Vagina (tissue), 2 donors: ENCODE results near the gene EHD1. TPM values are rescaled to one million over a fixed set of nuclear protein-coding genes. Genes with fewer than 3 reads are reported as not detected.

Source experiments
- DNase-seq, 2 donors: peaks; one replicate each; pipeline ENCODE4 v3.0.0-alpha.2; 2017; ENCODE audit errors: extremely low spot score in 2 of 2
- H3K27ac ChIP-seq: fragments of 200-600 bp; sonication (generic); one replicate; pipeline ENCODE4 v1.5.1; 2019
- H3K27me3 ChIP-seq: fragments of 200-600 bp; sonication (generic); one replicate; pipeline ENCODE4 v1.5.1; 2019
- H3K36me3 ChIP-seq, 2 donors: fragments of 200-600 bp; sonication (generic); one replicate each; pipeline ENCODE4 v1.5.1; 2017 to 2019
- H3K4me1 ChIP-seq: fragments of 200-600 bp; sonication (generic); one replicate; pipeline ENCODE4 v1.5.1; 2019
- H3K4me3 ChIP-seq, 2 donors: fragments of 200-600 bp; sonication (generic); 1 replicate in 1 of 2; 2 replicates in 1 of 2; pipeline ENCODE4 v1.5.1; 2016 to 2019
- H3K9me3 ChIP-seq: fragments of 200-600 bp; sonication (generic); one replicate; pipeline ENCODE4 v1.5.1; 2019
- POLR2A ChIP-seq, 2 donors: fragments of 450-650 bp; IDR thresholded peaks; one replicate each; pipeline ENCODE4 v1.6.1; 2017; ENCODE audit warnings: antibody characterized with exemption in 2 of 2, mild to moderate bottlenecking in 2 of 2, moderate library complexity in 2 of 2
- POLR2AphosphoS5 ChIP-seq, 2 donors: sonication (generic); formaldehyde crosslinking; IDR thresholded peaks; one replicate each; pipeline ENCODE4 v1.9.0; 2017; ENCODE audit warnings: antibody characterized with exemption in 2 of 2, mild to moderate bottlenecking in 2 of 2, low read depth in 1 of 2; ENCODE audit not compliant: insufficient read depth in 1 of 2
- intact Hi-C: fragments of 100-400 bp; cut with DNase I; formaldehyde crosslinking; loops from one replicate; pipeline ENCODE4 v1.15.1; 2023
- total RNA-seq: library from RNA; depleted of rRNA; stranded (reverse); fragments of >200 nt; gene quantifications from one replicate; pipeline ENCODE4 v1.2.3, GENCODE V29; 2016
- TF ChIP-seq, protein P1 (sequence below), 3 experiments: fragments of 450-650 bp in 2 of 3; fragments of 200-600 bp in 1 of 3; sonication (generic) in 1 of 3; IDR thresholded peaks; one replicate each; pipeline ENCODE4 v1.5.1; 2017 to 2019; ENCODE audit warnings: antibody characterized with exemption in 3 of 3, mild to moderate bottlenecking in 2 of 3, moderate library complexity in 2 of 3

Gene EHD1
- total RNA-seq, 1 donor from 2014 or later: 61.6 TPM

DNA sequence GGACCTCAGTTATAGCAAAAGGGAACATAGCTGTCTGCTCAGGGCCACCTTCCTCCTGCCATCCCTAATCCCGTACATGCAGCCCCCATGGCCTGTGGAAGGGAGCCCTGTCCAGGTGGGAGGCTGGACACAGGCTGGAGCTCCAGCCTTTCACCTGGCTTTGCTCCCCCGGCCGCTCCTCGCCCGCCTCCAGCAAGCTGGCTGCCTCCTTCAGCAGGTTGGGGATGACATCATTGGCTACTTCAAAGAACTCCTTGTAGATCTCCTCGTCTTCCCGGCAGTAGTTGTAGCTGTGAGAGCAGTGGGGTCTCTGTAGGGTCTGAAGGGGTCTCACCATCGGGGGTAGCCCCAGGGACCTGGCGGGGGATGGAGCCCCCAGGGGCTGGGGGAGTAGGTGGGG lies 72.9 kb downstream of the EHD1 start:
- H3K27ac ChIP-seq: no peak overlapping the region
- no peak for TF ChIP-seq POLR2A (IDR thresholded peaks at IDR 0.05)
- TF ChIP-seq, protein P1, sequence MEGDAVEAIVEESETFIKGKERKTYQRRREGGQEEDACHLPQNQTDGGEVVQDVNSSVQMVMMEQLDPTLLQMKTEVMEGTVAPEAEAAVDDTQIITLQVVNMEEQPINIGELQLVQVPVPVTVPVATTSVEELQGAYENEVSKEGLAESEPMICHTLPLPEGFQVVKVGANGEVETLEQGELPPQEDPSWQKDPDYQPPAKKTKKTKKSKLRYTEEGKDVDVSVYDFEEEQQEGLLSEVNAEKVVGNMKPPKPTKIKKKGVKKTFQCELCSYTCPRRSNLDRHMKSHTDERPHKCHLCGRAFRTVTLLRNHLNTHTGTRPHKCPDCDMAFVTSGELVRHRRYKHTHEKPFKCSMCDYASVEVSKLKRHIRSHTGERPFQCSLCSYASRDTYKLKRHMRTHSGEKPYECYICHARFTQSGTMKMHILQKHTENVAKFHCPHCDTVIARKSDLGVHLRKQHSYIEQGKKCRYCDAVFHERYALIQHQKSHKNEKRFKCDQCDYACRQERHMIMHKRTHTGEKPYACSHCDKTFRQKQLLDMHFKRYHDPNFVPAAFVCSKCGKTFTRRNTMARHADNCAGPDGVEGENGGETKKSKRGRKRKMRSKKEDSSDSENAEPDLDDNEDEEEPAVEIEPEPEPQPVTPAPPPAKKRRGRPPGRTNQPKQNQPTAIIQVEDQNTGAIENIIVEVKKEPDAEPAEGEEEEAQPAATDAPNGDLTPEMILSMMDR (IDR thresholded peaks at IDR 0.05): no peak
- TF ChIP-seq POLR2AphosphoS5 (IDR thresholded peaks at IDR 0.05; ENCODE audit: insufficient read depth in 1 of 2, low read depth in 1 of 2): no peak
- no peak for DNase-seq
- intact Hi-C loops: no loop called here
- H3K36me3 ChIP-seq: no peaks in the 10 kb centered on the region
- H3K27me3 ChIP-seq: no peaks in the 10 kb centered on the region
- peaks cover 43% of the 10 kb centered on the region for H3K4me1 ChIP-seq
- H3K4me3 ChIP-seq: no peak overlapping the region
- no peaks in the 10 kb centered on the region for H3K9me3 ChIP-seq

DNA sequence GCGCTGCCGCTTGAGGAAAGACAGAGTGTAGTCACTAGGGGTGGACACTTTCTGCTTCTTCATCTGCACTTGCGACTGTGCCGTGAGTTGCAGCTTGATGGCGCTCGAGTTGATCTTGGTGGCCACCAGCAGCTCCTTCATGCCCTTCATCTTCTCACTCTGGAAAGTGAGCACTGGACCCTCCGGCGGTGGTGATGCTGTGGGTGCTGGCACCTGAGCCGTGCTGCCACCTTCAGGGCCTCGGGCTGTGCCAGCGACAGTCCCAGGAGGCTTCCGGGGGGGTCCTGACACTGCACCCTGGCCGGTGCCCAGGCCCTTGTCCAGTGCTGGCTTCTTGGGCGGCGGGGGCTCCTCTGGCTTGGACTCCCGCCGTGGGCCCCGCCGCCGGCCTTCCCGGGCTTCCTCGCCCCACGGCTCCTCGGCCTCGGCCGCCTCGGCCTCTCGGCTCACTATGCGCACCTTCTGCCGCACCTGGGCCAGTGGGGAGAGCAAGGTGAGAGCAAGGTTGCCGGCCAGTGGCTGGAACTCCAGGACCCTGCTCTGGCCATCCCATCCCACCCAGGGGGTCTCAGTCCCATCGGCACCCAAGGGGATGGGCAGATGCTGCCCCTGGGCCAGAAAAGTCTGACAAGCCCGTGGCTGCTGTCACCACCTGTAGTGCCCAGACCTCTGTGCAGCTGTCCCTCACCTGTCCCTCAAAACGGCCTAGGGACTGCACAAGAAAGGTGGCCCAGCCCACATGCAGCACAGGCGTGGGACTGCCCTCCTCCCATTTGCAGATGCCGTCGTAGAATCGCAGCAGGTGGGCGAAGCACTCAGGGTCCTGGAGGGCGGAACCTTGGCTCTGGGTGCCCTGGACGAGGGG lies 73.8 kb downstream of the EHD1 start:
- intact Hi-C loops: no loop called here
- Histone ChIP-seq H3K4me1 (peaks cover 38% of the 10 kb centered on the region), H3K27me3 (no peaks in the 10 kb centered on the region), H3K9me3 (no peaks in the 10 kb centered on the region), H3K4me3 (peak overlapping the region in 1 of 2 donors; percentile 84), H3K27ac (peak overlapping the region; percentile 92), H3K36me3 (no peaks in the 10 kb centered on the region)
- DNase-seq: no peak
- TF ChIP-seq POLR2A (IDR thresholded peaks at IDR 0.05) (no peak), POLR2AphosphoS5 (IDR thresholded peaks at IDR 0.05; ENCODE audit: insufficient read depth in 1 of 2, low read depth in 1 of 2) (no peak)
- TF ChIP-seq, protein P1 (IDR thresholded peaks at IDR 0.05): no peak

DNA sequence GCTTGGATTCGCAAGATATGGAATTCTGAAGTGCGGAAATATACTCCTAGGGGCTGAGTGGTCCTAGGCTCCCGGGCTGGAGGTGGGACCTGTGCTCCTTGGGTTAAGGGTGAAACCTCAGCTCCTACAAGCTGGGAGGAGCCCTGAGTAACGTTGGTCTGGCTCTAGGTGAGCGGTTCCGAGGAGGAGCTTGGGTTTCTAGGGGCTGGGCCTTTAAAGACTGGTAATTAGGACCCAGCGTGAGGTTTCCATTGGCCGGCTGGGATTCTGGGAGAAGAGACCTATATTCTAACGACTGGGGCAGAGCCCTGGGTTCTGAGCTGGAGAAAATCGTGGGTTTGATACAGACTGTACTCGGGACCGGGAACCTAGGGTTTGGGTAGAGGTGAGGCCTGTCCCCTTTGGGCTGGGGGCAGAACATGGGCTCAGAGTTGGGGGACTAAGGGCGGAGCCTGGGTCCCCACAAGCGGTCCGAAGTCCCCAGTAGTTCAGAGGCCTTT lies 74.5 kb downstream of the EHD1 start:
- no peaks in the 10 kb centered on the region for H3K27me3 ChIP-seq
- peak overlapping the region; percentile 72 to 84 for H3K4me3 ChIP-seq
- no peak for DNase-seq
- no peaks in the 10 kb centered on the region for H3K9me3 ChIP-seq
- TF ChIP-seq POLR2AphosphoS5 (IDR thresholded peaks at IDR 0.05; ENCODE audit: insufficient read depth in 1 of 2, low read depth in 1 of 2) (no peak), POLR2A (IDR thresholded peaks at IDR 0.05) (no peak)
- TF ChIP-seq, protein P1 (IDR thresholded peaks at IDR 0.05): no peak
- H3K4me1 ChIP-seq: peaks cover 32% of the 10 kb centered on the region
- peak overlapping the region; percentile 92 for H3K27ac ChIP-seq
- intact Hi-C loops: no loop called here
- no peaks in the 10 kb centered on the region for H3K36me3 ChIP-seq

DNA sequence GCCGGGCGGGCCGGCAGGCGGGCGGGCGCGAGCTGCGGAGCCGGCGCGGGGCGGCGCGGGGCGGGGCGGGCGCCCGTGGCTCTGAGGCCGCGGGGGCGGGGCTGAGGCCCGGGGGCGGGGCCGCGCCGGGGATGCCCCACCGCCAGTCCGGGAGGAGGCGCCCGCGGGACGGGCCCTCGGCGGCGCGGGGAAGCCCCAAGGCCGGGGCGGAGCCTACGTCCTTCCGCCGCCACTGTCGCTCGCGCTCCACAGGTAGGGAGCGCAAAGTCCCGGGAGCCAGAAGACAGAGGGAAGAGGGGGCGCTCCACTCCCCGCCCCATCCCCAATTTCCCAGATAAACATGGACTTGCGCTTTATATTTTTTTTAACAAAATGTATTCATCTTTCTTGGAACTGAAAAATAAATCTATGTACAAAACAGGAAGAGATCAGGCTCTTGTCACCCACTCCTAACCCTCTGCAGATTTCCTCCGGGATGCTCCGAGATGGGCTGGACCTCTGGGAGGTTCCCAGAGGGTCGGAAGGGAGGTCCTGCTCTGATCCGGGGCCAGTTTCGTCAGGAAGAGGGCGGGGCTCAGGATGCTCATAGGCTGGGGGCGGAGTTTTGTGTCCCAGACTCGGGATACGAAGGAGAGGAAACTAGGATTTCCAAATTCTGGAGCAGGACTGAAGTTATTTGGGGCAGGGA lies 75.1 kb downstream of the EHD1 start, which contains the start of gene MAP4K2:
TSS of gene MAP4K2 (minus strand) at position 57 of the 688 bp plus-strand sequence. CDS start 65 bp downstream, outside the sequence.
- intact Hi-C loops: no loop called here
- Histone ChIP-seq H3K9me3 (no peaks in the 10 kb centered on the region), H3K27ac (peak within 1 kb of the TSS; percentile 92), H3K27me3 (no peaks in the 10 kb centered on the region), H3K4me1 (peaks cover 27% of the 10 kb centered on the region), H3K4me3 (peak within 1 kb of the TSS; percentile 72 to 84), H3K36me3 (no peaks in the 10 kb centered on the region)
- DNase-seq: no peak
- TF ChIP-seq POLR2AphosphoS5 (IDR thresholded peaks at IDR 0.05; ENCODE audit: insufficient read depth in 1 of 2, low read depth in 1 of 2): peak; percentile 64 to 69
- TF ChIP-seq, protein P1 (IDR thresholded peaks at IDR 0.05): no peak
